GM12872 (cell line): ENCODE measurements around the gene PLXNC1.

ENCODE experiments used
- CTCF ChIP-seq: IDR thresholded peaks from 3 replicates; pipeline ENCODE4 v1.5.1; 2011; ENCODE audit warnings: low read depth, mild to moderate bottlenecking, low read length, moderate library complexity; ENCODE audit not compliant: insufficient read depth

PLXNC1 gene

GRCh38 chr12:94223842-94224241 is 75.5 kb downstream of the PLXNC1 start:
- no peak for TF ChIP-seq CTCF

GRCh38 chr12:94225506-94225905 is 77.1 kb downstream of the PLXNC1 start:
- no peak for TF ChIP-seq CTCF

GRCh38 chr12:94225947-94226630 is 77.7 kb downstream of the PLXNC1 start:
- no peak for TF ChIP-seq CTCF

- TF ChIP-seq CTCF = no peak
Observed at GRCh38 chr12:94227066-94227465, 78.7 kb downstream of the PLXNC1 start.

GRCh38 chr12:94228488-94228907 is 80.1 kb downstream of the PLXNC1 start:
- no peak for TF ChIP-seq CTCF

- no peak for TF ChIP-seq CTCF
Observed at GRCh38 chr12:94229902-94230301, 81.5 kb downstream of the PLXNC1 start.

- TF ChIP-seq CTCF = no peak
Observed at GRCh38 chr12:94230357-94230905, 82.1 kb downstream of the PLXNC1 start.
